Body of pancreas (tissue), 4 donors: ENCODE measurements around the gene PPP1R13B. TPM values are rescaled to one million over a fixed set of nuclear protein-coding genes. Genes with fewer than 3 reads are reported as not detected.

Experiments used
- ATAC-seq: fragments of 150-250 bp; one replicate; pipeline ENCODE4 v1.9.1; 2016
- DNase-seq, 4 donors: peaks; one replicate each; pipeline ENCODE4 v3.0.0-alpha.2; 2019
- H3K27ac ChIP-seq, 4 donors: fragments of 200-600 bp; sonication (generic); 1 replicate in 3 of 4; 2 replicates in 1 of 4; pipeline versions ENCODE4 v1.5.1 to v1.6.1; 2016 to 2019; ENCODE audit warnings: mild to moderate bottlenecking in 1 of 4, mixed read lengths in 1 of 4, moderate library complexity in 1 of 4
- H3K27me3 ChIP-seq, 2 donors: fragments of 200-600 bp; sonication (generic); one replicate each; pipeline ENCODE4 v1.6.0; 2016; ENCODE audit warnings: mild to moderate bottlenecking in 1 of 2
- H3K36me3 ChIP-seq, 2 donors: fragments of 200-600 bp; sonication (generic); replicated peaks in 1 of 2; 2 replicates each; pipeline ENCODE4 v1.5.1; 2016; ENCODE audit warnings: low read depth in 2 of 2; ENCODE audit not compliant: insufficient read depth in 1 of 2
- H3K4me1 ChIP-seq: fragments of 200-600 bp; sonication (generic); one replicate; pipeline ENCODE4 v1.6.0; 2016
- H3K4me3 ChIP-seq, 2 donors: fragments of 200-600 bp; sonication (generic); 1 replicate in 1 of 2; 2 replicates in 1 of 2; pipeline ENCODE4 v1.5.1; 2016 to 2019
- H3K9me3 ChIP-seq, 3 donors: fragments of 200-600 bp; sonication (generic); 1 replicate in 2 of 3; 2 replicates in 1 of 3; pipeline ENCODE4 v1.5.1; 2016
- POLR2A ChIP-seq, 3 donors: fragments of 450-650 bp; IDR thresholded peaks; one replicate each; pipeline ENCODE4 v1.6.1; 2016; ENCODE audit warnings: antibody characterized with exemption in 3 of 3, mild to moderate bottlenecking in 2 of 3
- WGBS, 2 donors: methylation state at CpG; one replicate each; pipeline ENCODE4 v1.1.5; 2017; 5-methylcytosine and 5-hydroxymethylcytosine counted together
- intact Hi-C: fragments of 100-400 bp; cut with DNase I; formaldehyde crosslinking; loops from one replicate; pipeline ENCODE4 v1.15.1; 2023
- total RNA-seq, 2 donors: library from RNA; depleted of rRNA; stranded (reverse); fragments of >200 nt; gene quantifications; one replicate each; pipeline ENCODE4 v1.1.0, GENCODE V29; 2016
- TF ChIP-seq, protein P1 (sequence below), 7 experiments: fragments of 450-650 bp in 4 of 7; fragments of 200-600 bp in 3 of 7; sonication (generic) in 3 of 7; IDR thresholded peaks; one replicate each; pipeline ENCODE4 v1.5.1; 2016 to 2019; ENCODE audit warnings: antibody characterized with exemption in 7 of 7

Gene PPP1R13B
- total RNA-seq, 2 donors from 2014 or later = 12.5 to 36.3 TPM

GRCh38 chr14:103687712-103688111, 159.7 kb downstream of the PPP1R13B start:
- intact Hi-C loops = no loop called here
- Histone ChIP-seq H3K27me3 (no peaks in the 10 kb centered on the region), H3K4me1 (no peaks in the 10 kb centered on the region), H3K36me3 (peaks cover 0 to 13% of the 10 kb centered on the region in 2 donors), H3K4me3 (no peak overlapping the region), H3K27ac (no peak overlapping the region), H3K9me3 (no peaks in the 10 kb centered on the region)
- ATAC-seq (no peak), DNase-seq (no peak)
- no peak for TF ChIP-seq POLR2A (IDR thresholded peaks at IDR 0.05)
- TF ChIP-seq, protein P1, sequence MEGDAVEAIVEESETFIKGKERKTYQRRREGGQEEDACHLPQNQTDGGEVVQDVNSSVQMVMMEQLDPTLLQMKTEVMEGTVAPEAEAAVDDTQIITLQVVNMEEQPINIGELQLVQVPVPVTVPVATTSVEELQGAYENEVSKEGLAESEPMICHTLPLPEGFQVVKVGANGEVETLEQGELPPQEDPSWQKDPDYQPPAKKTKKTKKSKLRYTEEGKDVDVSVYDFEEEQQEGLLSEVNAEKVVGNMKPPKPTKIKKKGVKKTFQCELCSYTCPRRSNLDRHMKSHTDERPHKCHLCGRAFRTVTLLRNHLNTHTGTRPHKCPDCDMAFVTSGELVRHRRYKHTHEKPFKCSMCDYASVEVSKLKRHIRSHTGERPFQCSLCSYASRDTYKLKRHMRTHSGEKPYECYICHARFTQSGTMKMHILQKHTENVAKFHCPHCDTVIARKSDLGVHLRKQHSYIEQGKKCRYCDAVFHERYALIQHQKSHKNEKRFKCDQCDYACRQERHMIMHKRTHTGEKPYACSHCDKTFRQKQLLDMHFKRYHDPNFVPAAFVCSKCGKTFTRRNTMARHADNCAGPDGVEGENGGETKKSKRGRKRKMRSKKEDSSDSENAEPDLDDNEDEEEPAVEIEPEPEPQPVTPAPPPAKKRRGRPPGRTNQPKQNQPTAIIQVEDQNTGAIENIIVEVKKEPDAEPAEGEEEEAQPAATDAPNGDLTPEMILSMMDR (IDR thresholded peaks at IDR 0.05) = no peak
- WGBS, 2 donors = 90 to 91% methylated on average over 4 of the region's 4 CpGs

- no peaks in the 10 kb centered on the region for H3K9me3 ChIP-seq
- 80 to 82% methylated on average over 19 of the region's 19 CpGs for WGBS, 2 donors
- no peak overlapping the region for H3K4me3 ChIP-seq
Observed at GRCh38 chr14:103686831-103687485, 160.4 kb downstream of the PPP1R13B start.

GRCh38 chr14:103685276-103686211, 161.8 kb downstream of the PPP1R13B start:
- Histone ChIP-seq H3K4me1 (no peaks in the 10 kb centered on the region), H3K27ac (no peak overlapping the region), H3K27me3 (no peaks in the 10 kb centered on the region), H3K9me3 (no peaks in the 10 kb centered on the region), H3K36me3 (peaks cover 0 to 22% of the 10 kb centered on the region in 2 donors), H3K4me3 (no peak overlapping the region)
- ATAC-seq (no peak), DNase-seq (no peak)
- WGBS, 2 donors = 89 to 94% methylated on average over 23 of the region's 23 CpGs
- TF ChIP-seq, protein P1 (IDR thresholded peaks at IDR 0.05) = no peak
- TF ChIP-seq POLR2A (IDR thresholded peaks at IDR 0.05) = no peak
- intact Hi-C loops = no loop called here

More at GRCh38 chr14:103686831-103687485, 160.4 kb downstream of the PPP1R13B start:
- Histone ChIP-seq H3K27ac (no peak overlapping the region), H3K27me3 (no peaks in the 10 kb centered on the region), H3K4me1 (no peaks in the 10 kb centered on the region), H3K36me3 (peaks cover 0 to 12% of the 10 kb centered on the region in 2 donors)
- TF ChIP-seq POLR2A (IDR thresholded peaks at IDR 0.05) = no peak
- TF ChIP-seq, protein P1 (IDR thresholded peaks at IDR 0.05) = no peak
- intact Hi-C loops = no loop called here
- DNase-seq = no peak
- ATAC-seq = no peak

DNA sequence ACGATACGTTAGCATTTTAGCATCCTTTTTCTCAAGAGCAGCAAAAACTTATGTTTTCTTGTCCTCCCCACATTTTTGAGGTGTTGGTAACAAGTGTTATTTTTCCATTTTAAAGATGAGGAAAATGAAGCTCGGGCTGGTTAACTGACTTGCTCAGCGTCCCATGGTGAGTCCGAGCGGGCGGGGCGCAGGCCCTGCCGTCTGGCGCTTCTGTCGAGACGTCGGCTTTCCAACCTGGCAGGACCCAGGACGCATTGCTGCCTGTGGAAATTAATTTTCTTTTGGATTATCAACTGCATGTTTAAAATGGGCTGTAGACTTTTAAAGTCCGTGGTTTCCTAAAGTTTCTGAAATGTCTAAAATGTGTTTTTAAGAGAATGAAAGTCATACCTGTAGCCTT, 162.5 kb downstream of the PPP1R13B start:
- no peaks in the 10 kb centered on the region for H3K9me3 ChIP-seq
- no peak overlapping the region for H3K4me3 ChIP-seq
- intact Hi-C loops = no loop called here
- H3K27me3 ChIP-seq = no peaks in the 10 kb centered on the region
- WGBS, 2 donors = 91 to 93% methylated on average over 15 of the region's 15 CpGs
- no peak overlapping the region for H3K27ac ChIP-seq
- no peaks in the 10 kb centered on the region for H3K4me1 ChIP-seq
- TF ChIP-seq POLR2A (IDR thresholded peaks at IDR 0.05) = no peak
- TF ChIP-seq, protein P1 (IDR thresholded peaks at IDR 0.05) = no peak
- no peak for DNase-seq
- peaks cover 0 to 24% of the 10 kb centered on the region in 2 donors for H3K36me3 ChIP-seq
- no peak for ATAC-seq
